GM19397 (cell line): ENCODE data around the gene ZNF182.
"Not testable (repeated sequence)": the region's sequence is repeated elsewhere in the genome, so short reads cannot be mapped to it uniquely, and the experiment has no call there.

Experiments used
- ATAC-seq: cut with Tn5 transposase; IDR thresholded peaks from one replicate; pipeline ENCODE4 v1.9.1; 2021; ENCODE audit warnings: mild to moderate bottlenecking, moderate library complexity; ENCODE audit not compliant: unreplicated experiment

ZNF182 gene

DNA sequence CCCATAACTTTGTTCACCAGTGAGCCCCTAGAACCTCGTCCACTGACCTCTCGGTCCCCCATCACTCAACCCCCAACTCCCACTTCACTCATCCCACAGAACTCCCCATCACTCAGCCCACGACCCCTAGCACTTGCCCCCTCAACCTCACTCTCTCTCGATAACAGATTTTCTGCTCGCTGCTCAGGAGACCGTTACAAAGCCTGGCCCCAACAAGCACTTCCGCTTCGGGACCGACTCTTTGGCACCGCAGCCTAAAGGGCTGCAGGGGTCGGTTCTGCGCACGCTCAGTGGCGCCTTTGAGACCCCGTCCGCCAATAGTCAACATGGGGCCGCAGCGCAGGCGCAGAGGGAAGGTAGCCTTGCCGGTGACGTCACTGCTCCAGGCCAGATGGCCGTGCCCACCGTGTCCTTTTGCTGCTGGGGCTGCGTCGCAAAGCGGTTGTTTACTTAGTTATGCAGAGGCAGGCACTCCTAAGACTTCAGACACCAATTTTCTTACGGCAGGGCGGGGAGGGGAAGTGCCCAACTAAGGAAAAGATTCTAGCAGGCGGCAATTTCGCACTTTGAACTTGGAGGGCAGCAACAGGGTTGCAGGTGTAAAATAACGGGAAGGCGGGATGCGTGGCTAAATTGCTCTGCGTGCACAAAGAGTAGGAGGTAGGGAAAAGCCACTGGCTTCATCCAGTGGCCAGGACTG, at the start of gene ZNF182:
Gene ZNF182 (minus strand): TSS at position 232 of the 700 bp plus-strand sequence. CDS start 1,380 bp downstream, outside the sequence.
- peak; percentile 97 for ATAC-seq

DNA sequence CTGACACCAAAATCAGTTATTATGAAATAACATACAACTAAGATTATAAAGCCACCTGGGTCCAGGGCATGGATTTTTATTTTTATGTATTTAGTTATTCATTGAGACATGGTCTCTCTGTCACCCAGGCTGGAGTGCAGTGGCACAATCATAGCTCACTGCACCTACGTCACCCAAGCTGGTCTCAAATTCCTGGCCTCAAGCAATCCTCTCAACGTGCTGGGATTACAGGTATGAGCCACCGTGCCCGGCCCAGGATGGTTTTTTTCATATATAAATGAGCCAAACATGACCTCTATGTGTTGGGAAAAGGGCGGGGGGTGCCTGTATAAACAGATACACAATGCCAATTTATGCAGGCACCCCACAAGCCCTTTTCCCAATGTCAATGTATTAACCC, 43.1 kb upstream of the ZNF182 start:
- ATAC-seq = no peak

DNA sequence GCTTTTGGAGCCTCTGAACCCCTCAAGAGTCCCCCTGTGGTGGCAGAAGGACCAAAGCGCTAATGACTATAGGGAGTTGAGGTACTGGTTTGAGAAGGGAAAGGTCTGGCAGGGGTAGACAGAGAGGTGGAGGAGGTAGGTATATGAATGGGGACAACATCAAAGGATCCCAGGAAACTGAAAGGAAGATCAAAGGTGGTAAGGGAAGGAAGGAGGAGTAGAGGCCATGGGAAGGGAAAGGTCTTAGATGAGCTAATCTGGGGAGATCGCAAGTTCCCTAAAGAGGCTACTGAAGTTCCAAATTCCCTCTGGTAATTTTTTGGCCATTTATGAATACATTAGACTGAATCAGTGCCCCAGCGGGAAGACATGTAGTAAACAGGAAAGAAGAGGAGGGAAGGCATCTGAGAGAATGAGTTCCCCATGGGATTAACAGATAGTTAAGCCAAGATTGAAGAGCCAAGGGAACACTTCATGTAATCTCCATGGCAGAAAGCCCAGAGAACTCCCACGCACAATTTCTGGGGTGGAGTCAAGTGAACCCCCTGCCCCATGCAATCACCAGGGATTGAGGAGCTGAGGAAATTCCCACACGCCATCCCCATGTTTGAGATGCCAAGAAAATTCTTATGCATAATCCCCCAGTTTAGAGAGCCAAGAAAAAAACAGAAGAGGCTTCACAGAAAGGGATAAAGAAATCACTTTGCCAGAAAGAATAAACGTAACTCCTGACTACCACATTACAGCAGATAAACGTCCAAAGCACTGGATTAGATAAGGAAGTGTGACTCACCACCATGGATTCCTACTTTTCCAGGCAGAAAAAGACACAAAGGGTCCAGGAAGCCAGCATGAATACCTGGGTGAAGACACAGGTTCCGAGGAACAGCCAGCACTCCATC, 41.9 kb upstream of the ZNF182 start:
- ATAC-seq = no peak

DNA sequence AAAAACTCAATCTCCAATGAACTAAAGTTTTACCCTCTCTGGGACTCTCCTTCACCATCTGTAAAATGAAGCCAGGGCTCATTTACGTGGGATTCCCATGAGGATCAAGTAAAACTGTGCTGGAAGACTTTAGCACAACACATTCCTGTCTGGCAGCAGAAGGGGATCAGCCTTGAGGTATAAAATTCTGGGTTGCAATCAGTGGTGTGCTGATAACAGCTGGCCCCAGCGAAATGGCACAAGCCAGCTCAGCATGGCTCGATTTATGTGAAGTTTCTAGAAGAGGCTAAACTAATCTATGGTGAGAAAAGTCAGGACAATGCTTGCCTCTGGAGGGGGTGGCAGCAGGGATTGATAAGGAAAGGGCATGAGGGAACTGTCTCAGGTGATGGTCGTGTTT, 39.3 kb upstream of the ZNF182 start:
- ATAC-seq = no peak

DNA sequence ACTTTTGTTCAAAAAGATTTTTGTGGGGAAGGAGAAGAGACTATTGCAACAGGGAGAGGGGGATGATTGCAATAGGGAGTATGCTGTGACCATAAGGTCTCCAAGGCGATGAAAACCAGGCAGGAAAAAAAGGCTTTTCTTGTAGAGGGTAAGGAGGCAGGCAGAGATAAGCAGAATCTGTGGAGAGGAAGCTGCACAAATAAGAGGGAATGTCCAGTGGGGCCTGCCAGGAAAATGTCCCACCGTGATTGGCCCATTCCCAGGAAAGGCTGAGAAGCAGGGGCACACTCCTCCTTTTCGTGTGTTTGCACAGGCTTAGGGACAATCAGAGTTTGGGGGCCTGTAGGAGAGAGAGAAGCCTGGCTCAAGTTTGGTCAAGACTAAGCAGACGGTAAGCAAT, 32.1 kb upstream of the ZNF182 start:
- ATAC-seq = no peak

DNA sequence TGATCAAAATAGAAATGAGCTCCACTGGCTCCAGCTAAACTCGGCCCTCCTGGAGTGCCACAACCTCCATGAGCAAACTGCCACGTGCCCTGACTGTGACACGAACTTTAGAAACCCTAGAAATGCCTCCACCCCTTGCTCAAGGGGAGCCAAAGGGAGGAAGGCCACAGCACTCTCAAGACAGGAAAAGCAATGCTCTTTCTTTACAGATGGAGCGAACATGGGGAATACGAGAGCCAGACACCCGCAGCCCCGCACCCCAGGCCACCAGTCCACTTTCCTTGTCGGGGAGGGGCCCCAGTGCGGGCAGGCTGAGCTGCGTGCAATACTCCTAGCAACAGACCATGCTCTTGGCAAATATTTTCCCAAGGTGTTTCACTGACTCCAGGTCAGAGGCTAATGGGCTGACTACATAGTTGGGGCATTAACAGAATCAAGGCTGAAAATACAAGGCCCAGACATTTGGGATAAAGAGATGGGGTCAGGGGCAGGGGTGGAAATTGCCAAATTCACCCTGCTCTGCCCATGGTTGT, 26.9 kb upstream of the ZNF182 start:
- not testable (repeated sequence) for ATAC-seq

DNA sequence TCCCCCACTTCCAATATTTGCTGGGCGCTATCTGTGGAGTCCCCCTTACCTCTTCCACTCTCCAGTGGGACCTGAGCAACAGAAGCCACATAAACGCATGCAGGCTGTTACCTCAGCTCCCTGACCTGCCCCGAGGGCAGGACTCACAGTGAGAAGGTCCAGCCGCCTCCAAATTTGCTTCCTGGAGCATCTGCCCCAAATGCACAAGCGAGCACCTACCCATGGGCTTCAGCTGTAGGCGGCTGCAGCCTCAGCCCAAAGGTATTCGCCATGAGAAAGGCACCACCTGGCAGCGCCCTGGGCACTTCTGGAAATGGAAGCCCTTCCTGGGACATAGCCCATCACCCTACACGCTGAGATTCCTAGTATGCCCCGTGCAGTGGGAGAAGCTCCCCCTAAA, 26.4 kb upstream of the ZNF182 start:
- ATAC-seq = no peak

DNA sequence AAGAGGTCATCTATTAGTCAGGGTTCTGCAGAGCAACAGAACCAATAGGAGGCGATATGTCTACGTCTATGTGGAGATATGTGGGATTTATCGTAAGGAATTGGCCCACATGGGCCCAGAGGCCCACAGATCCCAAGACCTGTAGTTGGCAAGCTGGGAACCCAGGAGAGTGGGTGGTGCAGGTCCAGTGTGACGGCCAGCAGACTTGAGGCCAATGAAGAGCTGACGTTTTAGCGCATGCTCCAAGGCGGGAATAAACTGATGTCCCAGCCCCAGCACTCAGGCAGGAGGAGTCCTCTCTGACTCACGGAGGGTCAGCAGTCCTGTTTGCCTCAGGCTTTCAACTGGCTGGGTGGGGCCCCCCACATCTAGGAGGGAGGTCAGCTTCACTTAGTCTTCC, 24.3 kb upstream of the ZNF182 start:
- no peak for ATAC-seq

DNA sequence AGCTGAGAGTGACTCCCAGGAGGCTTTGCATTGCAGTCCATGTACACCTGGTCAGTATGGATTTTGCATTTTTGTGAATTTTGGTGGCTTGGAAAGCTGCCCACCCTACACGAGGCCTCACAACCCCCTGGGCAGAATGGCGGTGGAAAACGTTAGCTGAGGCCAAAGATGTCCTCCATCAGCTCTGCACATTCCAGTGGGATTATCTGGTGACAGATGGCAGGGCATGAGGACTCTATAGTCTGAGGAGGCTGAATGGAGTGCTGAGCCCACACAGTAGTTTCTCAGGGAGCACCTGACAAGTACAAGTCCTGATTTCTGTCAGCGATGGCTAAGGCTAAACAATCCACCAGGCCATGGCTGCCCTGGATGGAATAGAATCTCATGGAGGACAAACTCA, 23.8 kb upstream of the ZNF182 start:
- ATAC-seq = not testable (repeated sequence)

DNA sequence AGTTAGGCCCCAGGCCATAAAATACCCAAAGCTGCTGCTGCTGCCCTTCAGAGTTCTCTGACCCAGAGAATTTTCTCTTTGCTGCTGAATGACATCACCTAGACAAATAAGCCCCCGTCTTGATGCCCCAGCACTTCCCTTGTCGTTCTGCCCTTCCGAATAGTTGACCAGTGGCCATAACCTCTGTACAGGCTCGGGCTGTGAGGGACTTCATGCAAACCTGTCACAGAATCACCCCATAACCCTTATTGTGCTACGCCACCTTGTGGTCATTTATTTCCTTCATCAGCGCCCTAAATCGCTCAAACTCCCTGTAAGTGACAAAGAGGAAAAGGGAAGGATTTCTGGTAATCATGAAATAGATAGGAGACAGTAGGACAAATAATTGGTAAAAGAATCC, 21.8 kb upstream of the ZNF182 start:
- ATAC-seq = no peak

DNA sequence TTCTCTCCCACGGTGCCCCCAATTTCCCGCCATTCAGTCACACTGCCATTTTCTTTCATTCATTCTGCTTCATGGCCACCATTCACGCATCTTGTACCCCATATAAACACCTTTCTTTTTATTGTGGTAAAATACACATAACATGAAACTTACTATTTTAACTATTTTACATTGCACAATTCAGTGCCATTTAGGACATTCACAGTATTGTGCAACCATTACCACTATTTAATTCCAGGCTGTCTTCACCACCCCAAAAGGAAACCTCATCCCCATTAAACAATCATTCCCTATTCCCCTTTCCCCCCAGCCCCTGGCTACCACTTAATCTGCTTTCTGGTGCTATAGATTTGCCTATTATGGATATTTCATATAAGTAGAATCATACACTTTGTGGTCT, 18.9 kb upstream of the ZNF182 start:
- no peak for ATAC-seq

DNA sequence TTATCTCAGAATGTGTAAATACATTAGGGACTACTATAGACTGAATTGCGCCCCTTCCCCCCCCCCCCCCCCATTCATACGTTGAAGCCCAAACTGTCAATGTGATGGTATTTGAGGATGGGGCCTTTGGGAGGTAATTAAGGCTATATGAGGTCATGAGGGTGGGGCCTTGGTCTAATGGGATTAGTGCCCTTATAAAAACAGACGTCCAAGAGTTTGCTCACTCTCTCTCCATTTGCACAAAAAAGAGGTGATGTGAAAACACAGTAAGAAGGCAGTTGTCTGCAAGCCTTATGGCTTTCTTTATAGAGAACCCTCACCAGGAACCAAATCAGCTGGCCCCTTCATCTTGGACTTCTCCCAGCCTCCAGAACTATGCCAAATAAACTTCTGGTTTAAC, 18.3 kb upstream of the ZNF182 start:
- no peak for ATAC-seq

DNA sequence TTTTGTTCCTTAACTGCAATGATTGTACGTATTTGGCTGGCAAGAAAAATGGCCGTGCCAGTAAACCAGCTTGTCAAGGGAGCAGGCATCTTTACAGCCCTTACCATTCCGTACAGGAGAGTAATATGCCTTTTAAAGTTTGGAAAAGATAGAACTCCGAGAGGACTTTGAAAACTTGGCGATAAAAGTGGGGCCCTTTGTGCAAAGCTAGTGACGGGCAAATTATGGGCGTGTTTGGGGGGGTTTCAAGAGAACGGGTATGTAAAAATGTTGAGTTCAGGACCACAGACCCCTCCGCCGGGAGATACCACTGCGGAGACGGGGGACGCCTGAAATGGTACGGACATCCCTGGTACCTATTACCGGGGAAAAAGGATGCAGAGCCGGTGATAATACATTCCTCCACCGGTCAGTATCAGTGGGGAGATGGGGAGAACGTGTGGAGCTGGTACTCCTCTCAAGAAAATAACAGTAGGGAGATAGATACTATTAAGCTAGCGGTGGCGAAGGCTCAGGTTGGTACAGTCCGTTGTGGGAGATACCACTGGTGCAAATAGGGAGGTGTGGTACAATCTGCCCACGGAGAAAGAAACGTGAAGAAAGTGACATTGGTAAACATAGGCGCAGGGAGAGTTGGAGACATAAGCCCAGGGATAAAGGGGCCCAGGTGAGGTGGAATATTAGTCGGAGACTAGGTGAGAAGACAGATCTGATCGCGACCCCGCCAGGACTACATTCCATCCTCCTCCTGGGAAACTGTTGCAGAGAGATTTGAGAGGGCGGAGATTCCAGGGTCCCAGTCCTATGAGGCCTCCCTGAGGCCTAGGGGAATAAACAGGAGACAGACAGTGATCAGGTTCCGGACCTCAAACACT, 17.5 kb upstream of the ZNF182 start:
- peak; percentile 68 for ATAC-seq

DNA sequence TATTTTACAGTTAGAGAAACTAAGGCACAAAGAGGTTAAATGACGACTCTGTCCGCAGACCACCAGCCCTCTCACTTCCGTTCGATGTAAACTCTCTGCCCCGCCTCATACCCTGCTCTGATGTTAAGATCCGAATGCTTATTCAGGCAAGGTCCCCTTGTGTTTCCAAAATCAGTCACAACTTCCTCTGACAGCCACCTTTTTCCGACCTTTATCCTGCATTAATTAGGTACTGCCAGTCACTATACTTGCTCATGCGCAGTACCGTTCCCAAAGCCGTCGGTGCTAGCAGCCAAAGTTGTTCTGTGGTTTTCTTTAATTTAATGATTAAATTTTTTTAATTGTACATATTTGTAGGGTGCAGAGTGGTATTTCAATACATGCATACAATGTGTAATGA, 16.7 kb upstream of the ZNF182 start:
- not testable (repeated sequence) for ATAC-seq

DNA sequence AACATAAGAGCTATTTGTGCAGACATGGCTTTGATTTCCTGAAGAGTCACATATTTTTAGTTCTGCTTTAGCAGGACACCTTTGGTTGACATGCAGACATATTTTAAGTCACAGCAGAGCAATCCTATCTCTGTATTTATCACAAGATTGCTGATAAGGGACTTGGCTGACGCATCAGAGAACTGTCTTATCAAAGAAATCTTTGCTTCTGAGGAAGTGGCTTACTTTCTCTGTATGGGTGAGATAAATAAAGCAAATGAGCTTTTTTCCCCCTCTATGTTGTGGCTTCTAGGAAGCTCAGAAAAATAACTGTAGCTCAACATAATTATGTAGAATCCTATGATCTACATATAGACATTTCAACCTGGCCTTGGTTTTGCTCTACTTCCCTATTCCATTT, 16.1 kb upstream of the ZNF182 start:
- ATAC-seq = not testable (repeated sequence)

DNA sequence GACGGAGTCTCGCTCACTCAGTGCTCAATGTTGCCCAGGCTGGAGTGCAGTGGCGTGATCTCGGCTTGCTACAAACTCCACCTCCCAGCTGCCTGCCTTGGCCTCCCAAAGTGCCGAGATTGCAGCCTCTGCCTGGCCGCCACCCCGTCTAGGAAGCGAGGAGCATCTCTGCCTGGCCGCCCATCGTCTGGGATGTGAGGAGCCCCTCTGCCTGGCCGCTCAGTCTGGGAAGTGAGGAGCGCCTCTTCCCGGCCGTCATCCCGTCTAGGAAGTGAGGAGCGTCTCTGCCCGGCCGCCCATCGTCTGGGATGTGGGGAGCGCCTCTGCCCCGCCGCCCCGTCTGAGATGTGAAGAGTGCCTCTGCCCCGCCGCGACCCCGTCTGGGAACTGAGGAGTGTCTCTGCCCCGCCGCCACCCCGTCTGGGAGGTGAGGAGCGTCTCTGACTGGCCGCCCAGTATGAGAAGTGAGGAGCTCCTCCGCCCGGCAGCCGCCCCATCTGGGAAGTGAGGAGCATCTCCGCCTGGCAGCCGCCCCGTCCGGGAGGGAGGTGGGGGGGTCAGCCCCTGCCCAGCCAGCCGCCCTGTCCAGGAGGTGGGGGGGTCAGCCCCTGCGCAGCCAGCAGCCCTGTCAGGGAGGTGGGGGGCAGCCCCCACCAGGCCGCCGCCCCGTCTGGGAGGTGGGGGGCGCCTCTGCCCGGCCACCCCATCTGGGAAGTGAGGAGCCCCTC, 13.0 kb upstream of the ZNF182 start:
- not testable (repeated sequence) for ATAC-seq

DNA sequence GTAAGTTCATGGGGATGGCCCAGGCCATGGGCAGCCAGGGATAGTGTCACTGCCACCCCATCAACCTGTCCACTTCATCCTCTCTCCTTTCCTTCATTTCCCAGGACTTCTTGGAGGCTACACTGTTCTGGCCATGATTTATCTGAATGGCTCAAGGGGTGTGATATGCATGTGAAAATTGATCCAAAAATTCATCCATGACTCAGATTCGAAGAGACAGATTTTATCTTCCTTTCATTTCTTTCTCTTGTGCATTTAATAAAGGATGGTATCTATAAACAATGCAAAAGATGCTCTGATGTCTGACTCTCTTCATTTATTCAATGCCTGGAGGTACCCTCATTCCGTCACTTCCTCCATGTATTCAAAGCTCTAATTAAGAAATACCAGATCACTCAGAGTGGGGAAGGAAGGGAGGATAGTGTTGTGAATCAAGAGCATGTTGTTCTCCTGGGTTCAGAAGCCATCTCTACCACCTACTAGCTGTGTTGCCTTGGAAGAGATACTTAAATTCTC, 5.7 kb upstream of the ZNF182 start:
- ATAC-seq = not testable (repeated sequence)

DNA sequence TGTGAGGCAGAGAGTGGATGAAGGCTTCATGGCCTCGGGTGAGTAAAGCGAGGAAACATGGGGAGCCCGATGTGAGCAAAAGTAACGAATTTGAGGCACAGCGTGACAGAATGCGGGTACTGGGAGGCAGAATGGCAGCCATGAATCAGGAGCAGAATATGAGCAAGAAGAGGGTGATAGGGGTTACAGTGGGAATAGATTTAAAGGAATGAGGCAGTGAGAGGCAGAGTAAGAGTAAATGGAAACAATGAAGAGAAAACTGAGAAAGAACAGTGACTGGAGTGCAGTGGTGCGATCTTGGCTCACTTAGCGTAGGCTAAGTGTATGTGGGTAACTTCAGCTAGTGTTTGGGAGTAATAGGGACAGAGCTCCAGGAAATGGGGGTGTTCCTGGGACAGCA, 2.9 kb upstream of the ZNF182 start, which contains the start of gene SPACA5:
Gene SPACA5 (plus strand): TSS at position 301 of the 400 bp plus-strand sequence. CDS start 815 bp downstream, outside the sequence.
- not testable (repeated sequence) for ATAC-seq

DNA sequence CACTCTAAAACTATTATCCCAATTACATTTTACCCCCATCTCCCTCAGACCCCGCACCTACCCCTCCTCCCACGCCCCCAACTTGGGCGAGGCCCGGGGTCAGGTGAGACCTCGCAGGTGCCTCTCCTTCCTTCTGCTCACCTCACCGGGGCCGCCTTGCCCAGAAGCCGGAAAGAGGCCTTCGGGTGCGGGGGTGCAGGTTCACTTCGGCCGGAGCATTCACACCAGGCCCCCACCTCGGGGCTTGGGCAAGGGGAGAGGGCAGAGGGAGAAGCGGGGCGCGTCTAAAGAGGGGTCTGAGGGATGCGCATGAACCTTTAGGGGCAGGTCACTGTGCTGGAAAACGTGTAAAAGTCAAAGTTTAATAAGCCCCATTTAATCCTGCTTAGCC, 427 bp downstream of the ZNF182 start:
- no peak for ATAC-seq

DNA sequence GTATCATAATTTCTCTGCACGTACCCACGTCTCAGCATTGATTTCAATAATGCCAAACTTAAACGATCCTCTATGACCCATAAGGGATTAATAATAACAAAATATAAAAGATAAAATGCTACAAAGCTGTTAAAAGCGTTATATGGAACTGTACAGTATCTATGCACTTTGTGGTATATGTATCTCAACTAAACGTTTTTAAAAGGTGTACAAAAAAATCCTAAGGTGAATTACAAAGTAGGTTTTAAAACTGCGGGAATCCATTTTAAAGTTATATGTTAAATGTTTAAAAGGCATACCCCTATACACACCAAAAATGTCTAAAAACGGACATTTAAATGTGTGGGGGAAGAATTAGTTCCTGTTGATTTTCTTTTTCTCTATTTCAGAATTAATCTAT, 860 bp downstream of the ZNF182 start:
- no peak for ATAC-seq
